GM12872 (cell line): ENCODE results near the gene ERI2.

Experiments used
- CTCF ChIP-seq: IDR thresholded peaks from 3 replicates; pipeline ENCODE4 v1.5.1; 2011; ENCODE audit warnings: low read depth, mild to moderate bottlenecking, low read length, moderate library complexity; ENCODE audit not compliant: insufficient read depth

The ERI2 gene

GRCh38 chr16:20847550-20847949 lies 41.3 kb upstream of the ERI2 start:
- no peak for TF ChIP-seq CTCF

- TF ChIP-seq CTCF: no peak
These were observed 40.3 kb upstream of the ERI2 start for GRCh38 chr16:20846551-20846950.

GRCh38 chr16:20846030-20846429 lies 39.8 kb upstream of the ERI2 start:
- TF ChIP-seq CTCF: no peak

GRCh38 chr16:20844588-20844987 lies 38.3 kb upstream of the ERI2 start:
- TF ChIP-seq CTCF: no peak

GRCh38 chr16:20844054-20844453 lies 37.8 kb upstream of the ERI2 start:
- no peak for TF ChIP-seq CTCF

- TF ChIP-seq CTCF: no peak
These were observed 33.2 kb upstream of the ERI2 start for GRCh38 chr16:20839504-20839903.

- no peak for TF ChIP-seq CTCF
These were observed 32.0 kb upstream of the ERI2 start for GRCh38 chr16:20838240-20838639.

- TF ChIP-seq CTCF: no peak
These were observed 26.8 kb upstream of the ERI2 start for GRCh38 chr16:20833086-20833485.
